GM18868 (cell line): Measurements from ENCODE around the gene CHN2.

Experiments used
- ATAC-seq: cut with Tn5 transposase; IDR thresholded peaks from one replicate; pipeline ENCODE4 v1.9.1; 2021; ENCODE audit warnings: mild to moderate bottlenecking, moderate library complexity; ENCODE audit not compliant: unreplicated experiment

Gene CHN2

GRCh38 chr7:29421010-29421956, 226.7 kb downstream of the CHN2 start:
- no peak for ATAC-seq

GRCh38 chr7:29422829-29423228, 228.3 kb downstream of the CHN2 start:
- ATAC-seq, result no peak

- peak; percentile 67 for ATAC-seq
Observed at GRCh38 chr7:29424295-29424983, 229.9 kb downstream of the CHN2 start.

GRCh38 chr7:29424984-29425309, 230.4 kb downstream of the CHN2 start:
- peak; percentile 28 for ATAC-seq

- no peak for ATAC-seq
Observed at GRCh38 chr7:29426587-29426986, 232.0 kb downstream of the CHN2 start.

GRCh38 chr7:29429401-29429800, 234.8 kb downstream of the CHN2 start:
- ATAC-seq, result no peak

GRCh38 chr7:29430279-29430949, 235.8 kb downstream of the CHN2 start:
- no peak for ATAC-seq

GRCh38 chr7:29431686-29432085, 237.1 kb downstream of the CHN2 start:
- ATAC-seq, result no peak

- ATAC-seq, result no peak
Observed at GRCh38 chr7:29432721-29433120, 238.1 kb downstream of the CHN2 start.

GRCh38 chr7:29434380-29434768, 239.8 kb downstream of the CHN2 start:
- ATAC-seq, result no peak

GRCh38 chr7:29435167-29435566, 240.6 kb downstream of the CHN2 start:
- no peak for ATAC-seq

- ATAC-seq, result no peak
Observed at GRCh38 chr7:29435902-29436301, 241.3 kb downstream of the CHN2 start.

GRCh38 chr7:29442146-29442545, 247.6 kb downstream of the CHN2 start:
- ATAC-seq, result no peak

- ATAC-seq, result no peak
Observed at GRCh38 chr7:29443552-29443951, 249.0 kb downstream of the CHN2 start.

GRCh38 chr7:29444267-29444666, 249.7 kb downstream of the CHN2 start:
- no peak for ATAC-seq

GRCh38 chr7:29445736-29446135, 251.2 kb downstream of the CHN2 start:
- no peak for ATAC-seq

GRCh38 chr7:29447828-29448227, 253.3 kb downstream of the CHN2 start:
- ATAC-seq, result no peak

GRCh38 chr7:29449569-29450260, 255.1 kb downstream of the CHN2 start:
- ATAC-seq, result no peak

- ATAC-seq, result no peak
Observed at GRCh38 chr7:29453021-29453420, 258.4 kb downstream of the CHN2 start.

- no peak for ATAC-seq
Observed at GRCh38 chr7:29454464-29454863, 259.9 kb downstream of the CHN2 start.

- ATAC-seq, result no peak
Observed at GRCh38 chr7:29454899-29455451, 260.4 kb downstream of the CHN2 start.
